Effector CD8-positive, alpha-beta T cell (primary cell): ENCODE data around the gene RAP1GAP2.

Experiments used
- DNase-seq: peaks from one replicate; lab custom pipeline; 2025; lab: John Stamatoyannopoulos, UW

Gene RAP1GAP2

DNA sequence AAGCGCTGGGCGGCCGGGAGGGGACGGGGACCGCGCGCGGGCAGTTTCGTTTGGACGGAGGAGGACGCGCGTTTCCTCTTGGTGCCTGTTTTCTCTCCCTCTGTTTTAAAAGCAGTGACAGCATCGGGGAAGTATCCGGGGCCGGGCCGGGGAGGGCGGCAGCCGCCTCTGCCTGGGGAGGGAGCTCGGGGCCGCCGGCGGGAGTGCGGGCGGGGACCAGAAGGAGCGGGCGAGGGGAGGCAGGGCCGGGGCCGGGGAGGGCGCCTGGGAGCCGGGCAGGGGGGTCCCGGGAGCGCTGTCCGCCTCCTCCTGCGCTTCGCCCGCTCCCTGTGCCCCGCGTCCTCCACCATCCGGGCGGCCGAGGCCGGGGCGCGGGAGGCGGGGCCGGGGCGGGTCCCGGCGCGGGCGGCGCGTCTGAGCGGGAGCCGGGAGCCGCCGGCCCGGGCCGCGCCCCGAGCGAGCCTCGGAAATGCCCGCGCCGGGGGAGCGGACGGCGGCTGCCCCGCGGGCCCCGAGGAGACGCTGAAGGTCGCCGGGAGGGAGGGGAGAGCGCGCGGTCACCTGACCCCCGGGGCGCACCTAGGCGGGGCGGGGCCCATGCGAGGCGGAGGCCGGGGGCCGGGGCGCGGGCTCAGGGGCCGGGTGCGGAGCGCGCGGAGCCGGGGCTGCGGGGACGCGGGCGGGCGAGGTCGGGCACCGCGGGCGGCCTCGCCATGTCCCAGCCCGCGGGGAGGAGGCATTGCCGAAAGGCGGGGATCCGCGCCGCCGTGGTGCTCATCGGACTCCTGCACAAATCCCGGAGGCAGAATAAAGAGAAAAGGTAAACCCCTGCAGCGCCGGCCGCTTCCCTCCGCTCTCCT is 57.3 kb downstream of the RAP1GAP2 start:
- no peak for DNase-seq

DNA sequence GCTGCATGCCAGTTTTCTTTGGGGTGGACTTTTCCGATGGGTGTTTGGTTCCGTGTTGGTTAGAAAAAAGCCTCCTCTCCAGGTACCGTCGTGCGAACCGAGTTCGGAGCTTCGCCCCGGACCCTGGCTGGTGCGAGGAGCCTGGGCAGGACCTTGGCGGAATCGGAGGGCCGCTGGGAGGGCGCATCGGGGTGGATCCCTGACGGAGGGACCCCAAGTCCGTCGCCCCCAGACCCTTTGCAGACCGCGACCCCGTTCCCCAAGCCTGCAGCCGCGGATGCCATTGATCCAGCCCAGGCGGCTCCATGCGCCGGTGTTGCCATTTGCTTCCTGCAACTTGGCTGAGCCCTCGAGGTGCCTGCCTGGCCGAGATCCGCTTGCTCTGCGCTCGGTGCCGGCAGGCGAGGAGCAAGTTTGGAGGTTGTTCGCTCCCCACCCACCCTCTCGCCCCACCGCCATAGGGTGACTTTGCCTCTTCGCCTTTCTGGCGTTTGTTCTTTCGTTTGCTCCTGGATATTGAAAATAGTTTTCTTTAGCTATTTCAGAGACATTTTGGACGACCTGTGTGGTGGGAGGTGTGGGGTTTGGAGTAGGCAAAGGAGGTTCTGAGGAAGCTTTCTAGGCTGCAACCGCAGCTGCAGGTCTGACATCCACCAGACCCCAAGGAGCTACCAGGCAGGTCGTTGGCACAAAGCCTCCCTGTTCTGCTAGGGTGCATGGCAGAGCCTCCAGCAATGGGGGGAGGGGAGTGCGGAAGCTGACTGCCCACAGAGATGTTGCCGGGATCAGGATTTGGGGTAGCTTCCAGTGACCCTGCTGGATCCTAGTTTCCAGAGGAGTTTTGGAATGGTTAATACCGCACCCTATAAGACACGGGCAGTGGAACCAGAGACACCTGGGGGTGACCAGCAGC is 58.2 kb downstream of the RAP1GAP2 start:
- no peak for DNase-seq

DNA sequence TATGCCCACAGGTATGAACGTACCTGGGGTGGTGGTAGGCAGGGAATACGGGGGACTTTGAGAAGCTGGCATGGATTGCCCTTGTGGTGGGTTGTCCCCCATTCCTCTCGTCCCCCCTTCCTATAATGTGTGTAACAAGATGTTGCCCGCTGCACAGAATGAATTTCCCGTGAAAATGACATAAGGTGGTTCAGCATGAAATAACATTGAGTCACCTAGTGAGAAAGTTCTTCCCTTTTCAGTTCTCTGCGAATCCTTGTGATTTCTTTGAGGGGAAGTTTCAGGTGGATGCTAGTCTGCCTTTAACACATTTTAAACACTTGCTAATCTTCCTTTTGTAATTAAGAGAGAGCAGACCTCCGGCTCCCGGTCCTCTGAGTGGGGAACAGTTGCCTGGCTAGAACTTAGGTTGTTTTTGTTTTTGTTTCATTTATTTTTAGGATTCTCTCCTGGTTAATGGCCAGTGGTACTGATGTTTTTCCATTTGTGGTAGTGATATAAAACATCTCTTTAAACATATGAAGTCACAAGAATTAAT is 58.9 kb downstream of the RAP1GAP2 start:
- no peak for DNase-seq

DNA sequence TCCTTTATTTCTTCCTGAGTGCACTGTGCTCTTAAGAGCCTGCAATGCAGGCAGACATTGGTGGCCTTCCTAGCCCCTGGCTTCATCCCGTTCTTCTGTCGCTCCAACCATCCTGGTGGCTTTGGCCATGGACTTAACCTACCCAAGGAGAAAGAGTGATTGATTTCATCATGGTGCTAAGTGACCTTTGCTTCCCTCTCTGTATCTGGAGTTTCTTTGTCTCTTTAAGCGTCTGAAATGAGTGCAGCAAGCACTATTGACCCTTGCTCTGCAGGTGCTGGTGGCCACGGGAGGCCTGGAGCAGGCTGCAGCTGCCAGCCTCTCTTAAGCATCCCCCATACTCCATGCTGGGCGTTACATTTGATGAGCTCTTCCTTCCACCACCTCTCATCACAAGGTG is 60.5 kb downstream of the RAP1GAP2 start:
- DNase-seq, result no peak

DNA sequence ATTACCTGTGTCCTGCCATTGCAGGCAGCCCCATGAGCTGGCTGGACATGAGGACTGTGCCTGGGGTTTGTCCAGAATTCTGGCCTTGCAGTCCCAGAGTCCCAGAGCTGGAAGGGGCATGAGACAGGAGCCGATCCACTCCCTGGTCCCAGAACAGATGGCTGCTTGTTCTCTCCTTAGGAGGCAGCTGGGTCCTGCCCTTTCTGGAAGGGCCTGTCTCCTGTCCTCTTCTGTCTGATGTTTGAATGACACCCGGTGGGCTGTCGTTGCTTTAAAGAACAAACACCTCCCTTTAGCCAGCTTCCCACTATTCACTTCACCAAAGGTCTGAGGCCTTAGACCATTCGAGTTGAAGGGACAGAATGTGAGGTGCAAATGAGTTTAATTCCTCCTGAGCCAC is 63.8 kb downstream of the RAP1GAP2 start:
- no peak for DNase-seq

DNA sequence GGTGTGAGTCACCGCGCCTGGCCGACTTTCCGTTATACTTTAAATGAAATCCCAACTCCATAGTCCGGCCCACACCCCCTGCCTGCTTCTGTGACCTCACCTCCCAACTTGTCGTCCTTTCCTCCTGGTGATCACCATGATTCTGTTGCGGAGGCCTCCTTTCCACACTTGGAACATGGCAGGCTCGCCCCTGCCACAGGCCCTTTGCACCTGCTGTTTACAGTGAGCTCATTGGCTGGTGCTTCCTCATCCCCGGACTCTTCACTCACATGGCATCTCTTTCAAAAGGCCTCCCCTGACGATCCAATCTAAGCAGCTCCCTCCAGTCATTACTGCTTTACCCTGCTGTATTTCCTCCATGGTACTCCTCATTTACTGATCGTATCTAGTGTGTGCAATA is 64.6 kb downstream of the RAP1GAP2 start:
- DNase-seq, result no peak

DNA sequence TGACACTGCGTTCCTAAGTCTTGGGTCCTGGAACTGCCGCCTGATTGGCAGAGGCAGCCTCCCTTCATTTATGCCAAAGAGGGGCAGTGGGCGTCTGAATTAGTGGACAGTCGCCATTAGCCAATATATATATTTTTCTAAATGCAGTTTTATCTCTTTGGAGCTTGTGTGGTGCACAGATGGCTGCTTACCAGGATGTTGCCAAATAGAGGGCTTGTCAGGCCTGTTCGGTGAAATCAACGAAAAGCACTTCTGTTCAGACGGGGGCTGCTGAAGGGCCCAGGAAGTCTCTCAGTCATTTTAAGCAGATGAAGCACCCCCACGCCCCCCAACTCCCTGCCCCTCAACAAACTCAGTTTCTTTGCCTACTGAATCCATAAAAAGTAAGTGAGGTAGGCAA is 66.0 kb downstream of the RAP1GAP2 start:
- no peak for DNase-seq

DNA sequence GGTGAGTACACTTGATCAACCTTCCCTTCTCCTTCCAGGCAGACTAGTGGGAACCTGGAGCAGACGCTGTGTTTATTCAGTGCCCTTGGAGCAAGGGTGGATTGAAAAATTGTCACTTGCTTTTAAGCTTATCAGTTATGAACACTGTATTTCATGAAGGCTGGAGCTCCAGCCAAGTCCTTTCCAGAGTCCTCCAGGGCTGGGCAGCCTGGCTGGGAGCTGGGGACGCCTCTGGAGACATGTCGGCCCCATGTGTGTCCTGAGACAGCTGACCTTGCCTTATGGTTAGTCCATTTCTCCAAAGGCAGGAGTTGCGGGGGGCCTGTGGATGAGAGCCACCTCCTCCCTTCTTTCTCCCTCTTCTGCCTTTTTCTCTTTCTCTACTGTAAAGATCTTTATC is 67.0 kb downstream of the RAP1GAP2 start:
- DNase-seq, result no peak

DNA sequence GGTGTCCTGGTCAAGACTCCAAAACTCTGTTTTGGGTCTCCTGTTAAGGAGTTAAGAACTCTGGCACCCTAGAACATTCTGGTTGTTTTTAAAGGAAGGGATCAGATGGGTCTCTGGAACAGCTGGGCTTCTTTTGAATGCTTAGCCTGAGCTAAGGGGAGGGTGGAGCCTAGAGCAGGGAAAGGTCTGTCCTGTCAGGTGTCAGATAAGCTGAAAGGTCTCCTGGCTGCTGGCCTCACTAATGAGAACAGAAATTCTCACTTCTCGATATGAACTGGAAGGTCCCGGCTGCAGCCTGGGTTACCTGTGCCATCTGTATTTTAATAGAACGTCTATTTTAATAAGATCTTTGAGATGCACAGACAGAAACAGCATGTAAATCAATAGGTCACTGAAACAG is 69.0 kb downstream of the RAP1GAP2 start:
- DNase-seq, result no peak

DNA sequence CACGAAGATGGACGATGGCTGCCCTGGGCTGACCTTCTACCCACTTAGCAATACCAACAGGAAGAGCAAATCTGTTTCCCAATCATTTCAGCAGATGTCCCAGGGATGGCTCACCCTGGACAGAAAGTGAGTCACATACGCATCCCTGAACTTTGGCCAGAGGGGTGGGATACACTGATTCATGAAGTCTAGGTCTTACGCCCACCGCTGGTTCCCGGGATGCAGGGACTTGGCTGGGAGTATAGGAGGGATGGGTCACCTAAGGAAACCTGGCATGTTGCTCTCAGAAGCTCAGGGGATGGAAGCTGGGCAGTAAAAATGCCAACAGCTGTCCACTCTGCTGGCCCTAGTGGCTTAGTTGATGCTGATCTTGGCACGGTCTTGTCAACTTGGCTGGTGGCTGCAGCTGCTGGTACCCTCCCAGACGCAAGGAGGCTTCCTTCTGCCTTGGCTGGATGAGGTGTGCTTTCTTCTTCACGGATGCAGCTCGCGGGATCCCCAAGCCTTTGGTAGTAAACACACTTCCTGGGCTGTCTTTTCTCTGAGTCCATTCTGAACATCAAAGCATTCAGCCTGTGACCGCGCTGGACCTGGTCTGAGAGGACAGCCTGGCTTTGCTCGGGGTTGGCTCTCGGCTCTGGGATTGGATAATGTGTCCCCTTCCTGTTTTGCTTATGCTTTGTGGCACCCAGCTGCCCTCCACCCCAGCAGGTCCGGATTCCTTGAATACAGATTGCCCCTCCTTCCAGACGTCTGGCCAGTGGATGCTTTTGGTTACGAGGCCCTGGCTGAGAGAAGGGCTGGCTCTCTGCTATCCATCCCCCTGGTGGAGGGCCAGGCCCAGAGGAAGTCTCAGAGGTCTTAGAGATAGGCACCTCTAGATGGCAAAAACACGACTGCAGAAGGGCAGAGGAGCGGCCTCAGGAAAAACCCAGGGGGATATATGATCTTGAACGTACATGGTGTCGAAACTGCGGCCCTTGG is 71.5 kb downstream of the RAP1GAP2 start:
- DNase-seq, result no peak

DNA sequence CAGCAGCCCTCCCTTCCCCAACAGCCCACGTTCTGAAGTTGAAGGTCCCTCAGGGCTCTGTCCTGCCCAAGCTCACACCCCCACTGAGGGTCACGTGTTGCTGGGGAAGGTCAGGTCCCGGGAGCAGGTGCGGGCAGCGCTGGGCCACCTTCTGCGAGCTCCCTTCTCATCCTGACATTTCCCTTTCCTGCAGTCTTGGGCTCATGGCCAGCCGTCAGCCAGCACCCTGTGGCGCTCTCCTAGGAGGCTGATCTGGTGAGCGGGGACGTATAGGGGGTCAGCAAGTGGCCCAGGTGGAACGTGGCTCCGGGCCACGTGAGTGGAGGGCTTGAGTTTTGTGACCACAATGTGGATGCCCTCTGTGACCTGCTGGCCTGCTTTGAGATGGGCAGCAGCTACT is 73.4 kb downstream of the RAP1GAP2 start:
- DNase-seq, result no peak

DNA sequence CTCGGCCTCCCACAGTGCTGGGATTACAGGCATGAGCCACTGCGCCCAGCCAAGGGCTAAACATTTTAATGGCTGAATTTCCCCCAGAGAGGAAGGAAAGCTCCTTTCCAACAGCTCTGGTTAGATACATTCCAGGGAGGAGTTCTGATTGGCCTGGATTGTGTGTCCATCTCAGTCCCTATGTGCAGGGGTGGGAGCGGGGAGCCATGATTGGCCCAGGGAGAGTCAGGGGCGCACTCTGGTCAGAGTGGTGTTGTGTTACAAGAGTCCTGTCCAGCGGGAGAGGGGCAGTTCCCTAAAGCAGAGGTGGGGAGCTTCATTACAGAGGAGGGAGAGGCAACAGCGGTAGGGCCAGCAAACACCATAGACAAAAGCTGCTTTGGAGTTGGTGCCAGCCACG is 75.0 kb downstream of the RAP1GAP2 start:
- DNase-seq, result no peak

DNA sequence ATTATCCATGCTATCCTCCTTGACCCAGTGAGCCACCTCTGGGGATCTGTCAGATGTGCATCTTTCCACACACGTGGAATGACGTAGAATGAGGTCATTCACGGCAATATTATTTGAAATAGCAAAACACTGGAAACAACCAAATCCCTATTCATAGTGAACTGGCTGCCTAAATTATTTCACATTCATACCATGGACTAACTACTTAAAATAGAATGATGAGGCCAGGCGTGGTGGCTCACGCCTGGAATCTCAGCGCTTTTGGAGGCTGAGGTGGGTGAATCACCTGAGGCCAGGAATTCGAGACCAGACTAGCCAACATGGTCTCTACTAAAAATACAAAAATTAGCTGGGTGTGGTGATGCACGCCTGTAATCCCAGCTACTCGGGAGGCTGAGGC is 75.5 kb downstream of the RAP1GAP2 start:
- DNase-seq, result no peak

DNA sequence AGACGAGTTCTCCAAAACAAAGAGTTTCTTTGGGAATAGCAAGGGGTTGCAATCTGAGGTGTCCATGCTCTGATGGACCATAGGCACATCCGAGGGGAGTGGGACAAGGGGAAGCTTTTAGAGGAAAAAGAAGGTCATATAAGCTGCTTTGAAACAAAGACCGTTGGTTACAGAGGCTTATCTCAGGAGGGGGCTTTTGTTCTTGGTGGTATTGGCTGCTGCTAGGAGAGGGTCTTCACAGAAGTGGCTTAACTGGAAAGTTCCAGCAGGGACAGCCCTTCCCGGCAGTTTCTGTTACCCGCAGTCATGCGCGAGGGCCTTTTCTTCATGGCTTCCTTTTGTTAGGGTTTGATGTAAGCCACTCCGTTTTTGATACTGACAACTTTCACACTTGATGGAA is 76.0 kb downstream of the RAP1GAP2 start:
- DNase-seq, result no peak

DNA sequence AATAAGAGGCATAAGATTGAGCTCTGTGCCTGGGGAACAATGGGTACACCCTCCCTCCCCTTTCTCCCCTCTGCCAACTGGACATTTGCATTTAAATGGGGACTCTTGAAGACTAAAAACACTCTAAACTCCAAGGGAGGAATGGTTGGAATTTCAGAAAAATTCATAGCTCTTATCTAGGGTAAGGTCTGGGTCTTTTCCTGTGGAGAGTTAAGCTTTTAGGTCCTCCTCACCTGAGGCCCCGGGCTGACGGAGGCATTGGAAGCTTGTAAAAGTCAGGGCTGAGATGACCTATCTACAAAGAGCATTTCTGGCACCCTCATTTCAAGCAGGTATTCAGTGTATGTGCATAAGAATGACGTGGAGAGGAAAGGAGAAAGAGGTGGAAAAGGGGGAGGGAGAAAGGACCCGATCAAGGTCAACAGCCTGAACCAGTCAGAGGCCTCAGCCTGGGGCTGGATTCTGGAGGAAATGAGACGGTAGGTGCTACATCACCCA is 78.0 kb downstream of the RAP1GAP2 start:
- no peak for DNase-seq

DNA sequence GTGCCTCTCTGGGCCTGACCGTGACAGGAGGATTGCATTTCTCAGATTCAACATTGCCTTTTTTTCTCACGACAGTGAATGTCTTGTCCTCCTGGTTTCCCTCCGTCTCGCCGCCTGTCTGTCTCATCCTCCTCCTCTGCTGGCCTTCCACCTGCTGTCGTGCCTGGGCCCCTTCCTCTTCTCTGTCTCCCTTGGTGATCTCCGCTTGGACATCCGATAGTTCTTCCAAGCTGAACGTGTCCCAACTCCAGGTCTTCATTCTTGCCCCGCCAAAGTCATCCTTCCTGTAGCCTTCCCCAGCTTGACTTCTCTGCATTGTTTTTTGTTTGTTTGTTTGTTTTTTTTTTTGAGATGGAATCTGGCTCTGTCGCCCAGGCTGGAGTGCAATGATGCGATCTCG is 79.4 kb downstream of the RAP1GAP2 start:
- DNase-seq, result no peak

DNA sequence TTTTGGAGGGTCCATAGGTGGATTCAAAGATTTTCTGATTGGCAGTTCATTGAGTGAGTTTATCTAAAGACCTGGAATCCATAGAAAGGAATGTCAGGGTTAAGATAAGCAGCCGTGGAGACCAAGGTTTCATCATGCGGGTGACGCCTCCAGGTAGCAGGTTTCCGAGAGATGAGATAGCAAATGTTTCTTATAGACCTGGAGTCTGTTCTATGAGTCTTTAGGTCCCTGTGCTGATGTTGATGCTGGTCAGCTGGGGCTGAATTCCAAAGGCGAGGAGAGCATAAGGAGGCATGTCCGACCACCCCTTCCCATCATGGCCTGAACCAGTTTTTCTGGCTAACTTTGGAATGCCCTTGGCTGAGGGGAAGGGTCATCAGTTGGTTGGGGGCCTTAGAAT is 80.2 kb downstream of the RAP1GAP2 start:
- no peak for DNase-seq

DNA sequence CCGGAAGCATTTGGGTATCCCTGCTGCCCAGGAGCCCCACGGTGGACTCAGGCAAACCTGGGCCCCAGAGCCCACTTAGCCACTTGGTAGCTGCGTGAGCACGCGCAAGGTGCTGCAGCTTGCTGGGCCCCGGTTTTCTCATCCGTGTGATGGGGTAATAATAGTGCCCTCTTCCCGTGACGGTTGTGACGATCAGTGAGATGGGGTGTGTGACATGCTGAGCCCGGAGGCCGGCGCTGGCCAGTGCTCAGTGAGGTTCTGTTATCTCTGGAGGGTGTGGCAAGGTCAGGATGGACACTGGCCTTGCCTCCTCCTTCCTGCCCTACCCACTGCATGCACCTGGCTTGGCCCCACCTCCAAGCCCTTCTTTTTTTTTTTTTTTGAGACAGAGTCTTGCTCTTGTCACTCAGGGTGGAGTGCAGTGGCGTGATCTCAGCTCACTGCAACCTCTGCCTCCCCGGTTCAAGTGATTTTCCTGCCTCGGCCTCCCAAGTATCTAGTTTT is 82.6 kb downstream of the RAP1GAP2 start:
- DNase-seq, result no peak

DNA sequence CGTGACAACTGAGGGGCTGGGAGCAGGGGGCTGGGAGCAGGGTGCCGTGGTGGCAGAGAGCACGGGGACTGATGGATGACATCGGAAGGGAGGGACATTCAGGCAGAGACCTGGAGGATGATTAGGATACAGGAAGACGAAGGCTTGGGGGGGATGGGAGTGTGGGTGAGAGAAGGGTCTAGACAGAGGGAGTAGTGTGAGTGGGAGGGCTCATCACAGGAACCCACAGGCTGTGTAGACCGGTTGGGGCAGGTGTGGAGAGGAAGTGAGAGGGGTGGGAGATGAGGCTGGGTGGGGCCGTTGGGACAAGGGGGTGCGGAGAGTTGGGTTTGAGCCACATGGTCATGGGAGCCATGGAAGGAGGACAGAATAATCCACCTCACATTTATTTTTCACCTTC is 83.8 kb downstream of the RAP1GAP2 start:
- DNase-seq, result no peak

DNA sequence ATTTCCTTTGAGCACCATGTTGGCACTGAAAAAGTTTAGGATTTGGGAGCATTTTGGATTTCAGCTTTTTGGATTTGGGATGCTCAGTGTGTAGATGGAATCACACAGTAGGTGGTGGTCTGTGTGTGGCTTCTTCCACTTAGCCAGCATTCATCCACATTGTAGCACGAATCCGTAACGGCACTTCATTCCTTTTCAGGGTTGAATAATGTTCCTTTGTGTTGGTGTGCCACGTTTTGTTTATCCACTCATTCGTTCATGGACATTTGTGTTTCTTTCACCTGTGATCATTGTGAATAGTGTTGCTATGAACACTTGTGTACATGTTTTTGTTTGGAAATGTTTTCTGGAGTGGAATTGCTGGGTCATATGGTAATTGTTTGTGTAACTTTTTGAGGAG is 85.1 kb downstream of the RAP1GAP2 start:
- DNase-seq, result no peak

DNA sequence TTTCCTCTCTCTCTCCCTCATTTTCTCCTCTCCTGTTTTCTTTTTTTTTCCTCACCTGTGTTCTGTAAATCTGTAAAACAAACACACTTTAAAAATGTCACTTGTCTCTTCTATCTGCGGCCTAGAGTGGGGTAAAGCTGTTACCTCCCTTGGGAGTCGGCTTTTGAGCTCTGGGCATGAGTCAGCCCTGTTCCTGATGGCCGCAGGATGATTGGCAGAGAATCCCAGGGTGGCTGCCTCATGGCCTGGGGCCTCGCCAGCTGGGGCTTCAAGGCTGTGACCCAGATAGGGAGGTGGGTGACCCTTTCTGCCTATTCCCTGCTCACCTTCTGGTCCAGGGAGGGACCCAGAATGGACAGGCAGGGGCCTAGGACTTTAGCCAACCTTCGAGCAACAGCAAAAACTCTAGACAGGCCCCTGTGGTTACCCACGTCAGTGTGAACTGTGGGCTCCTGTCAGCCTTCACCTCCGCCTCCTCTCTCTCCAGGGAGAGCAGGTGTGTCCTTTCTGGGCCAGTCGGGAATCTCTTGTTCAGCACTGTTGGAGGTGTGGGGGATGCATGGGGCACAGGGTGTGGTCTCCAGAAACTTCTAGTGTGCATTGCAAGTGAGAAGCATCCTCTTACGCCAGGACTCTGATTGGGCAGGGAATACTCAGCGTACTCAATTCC is 87.4 kb downstream of the RAP1GAP2 start:
- DNase-seq, result no peak
